Epithelial cell of proximal tubule (primary cell): ENCODE data around the gene MRPL34. TPM values are rescaled to one million over a fixed set of nuclear protein-coding genes. Genes with fewer than 3 reads are reported as not detected.
"Not testable (repeated sequence)": the region's sequence is repeated elsewhere in the genome, so short reads cannot be mapped to it uniquely, and the experiment has no call there.

Experiments
- DNase-seq: peaks from one replicate; pipeline ENCODE4 v3.0.0-alpha.2; 2011; ENCODE audit warnings: low read depth
- H3K4me3 ChIP-seq: 2 replicates; pipeline ENCODE4 v1.5.1; 2011; ENCODE audit warnings: low read depth, mild to moderate bottlenecking, low read length
- CTCF ChIP-seq: conservative IDR thresholded peaks from 2 replicates; pipeline ENCODE4 v1.5.1; 2012; ENCODE audit warnings: low read depth, mild to moderate bottlenecking, low read length
- total RNA-seq: library from RNA; depleted of rRNA; stranded (reverse); fragments of >200 nt; gene quantifications from 2 replicates; pipeline ENCODE4 v1.2.3, GENCODE V29; 2015

The MRPL34 gene
- total RNA-seq, 1 donor from 2014 or later = 121 TPM

GRCh38 chr19:17263712-17264640 is 41.7 kb upstream of the MRPL34 start:
- TF ChIP-seq CTCF = no peak
- DNase-seq = no peak
- no peak overlapping the region for H3K4me3 ChIP-seq

- TF ChIP-seq CTCF = no peak
- DNase-seq = no peak
- H3K4me3 ChIP-seq = no peak within 1 kb of the TSS
Measured at GRCh38 chr19:17264641-17264979, 41.1 kb upstream of the MRPL34 start, which contains the start of gene USHBP1. Gene USHBP1, minus strand, starts transcription at chr19:17264745. Its CDS starts 446 bp downstream, at chr19:17264299.

GRCh38 chr19:17266026-17266425 is 39.6 kb upstream of the MRPL34 start:
- no peak for DNase-seq
- no peak overlapping the region for H3K4me3 ChIP-seq
- no peak for TF ChIP-seq CTCF

- no peak overlapping the region for H3K4me3 ChIP-seq
- no peak for TF ChIP-seq CTCF
- no peak for DNase-seq
Measured at GRCh38 chr19:17266589-17266974, 39.1 kb upstream of the MRPL34 start.

GRCh38 chr19:17266975-17267788 is 38.5 kb upstream of the MRPL34 start, which contains the start of gene BABAM1:
Gene BABAM1, plus strand, starts transcription at chr19:17267443. Its CDS starts 1,364 bp downstream, at chr19:17268807.
- peak within 1 kb of the TSS; percentile 81 for H3K4me3 ChIP-seq
- DNase-seq = peak; percentile 99
- no peak for TF ChIP-seq CTCF

- no peak overlapping the region for H3K4me3 ChIP-seq
Measured at GRCh38 chr19:17268754-17269153, 36.9 kb upstream of the MRPL34 start.

GRCh38 chr19:17274892-17275291 is 30.8 kb upstream of the MRPL34 start:
- not testable (repeated sequence) for H3K4me3 ChIP-seq, DNase-seq

More at GRCh38 chr19:17268754-17269153, 36.9 kb upstream of the MRPL34 start:
- no peak for DNase-seq
- no peak for TF ChIP-seq CTCF
